GM19238 (cell line): ENCODE data around the gene DYNC1LI2.
"Not testable (repeated sequence)": the region's sequence is repeated elsewhere in the genome, so short reads cannot be mapped to it uniquely, and the experiment has no call there.

Experiments
- DNase-seq: peaks from one replicate; pipeline ENCODE4 v3.0.0; 2011; ENCODE audit warnings: low spot score; ENCODE audit not compliant: insufficient read length

Gene DYNC1LI2

GRCh38 chr16:66751303-66751991, at the start of gene DYNC1LI2:
TSS of gene DYNC1LI2 (minus strand) at chr16:66751609. CDS start at chr16:66751591, 18 bp downstream.
- DNase-seq, result peak; percentile 93

GRCh38 chr16:66800856-66801255, 49.4 kb upstream of the DYNC1LI2 start:
- DNase-seq, result no peak

DNA sequence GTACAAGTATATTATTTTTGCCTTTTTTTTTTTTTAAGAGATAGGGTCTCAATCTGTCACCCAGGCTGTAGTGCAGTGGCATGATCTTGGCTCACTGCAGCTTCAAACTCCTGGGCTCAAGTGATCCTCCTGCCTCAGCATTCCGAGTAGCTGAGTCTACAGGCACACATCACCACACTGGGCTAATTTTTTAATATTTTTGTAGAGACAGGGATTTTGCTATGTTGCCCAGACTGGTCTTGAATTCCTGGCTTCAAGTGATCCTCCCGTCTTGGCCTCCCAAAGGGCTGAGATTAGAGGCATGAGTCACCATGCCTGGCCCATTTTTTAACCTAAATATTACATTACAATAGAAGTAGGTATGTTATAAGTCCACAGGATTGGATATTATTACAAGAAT, 46.8 kb upstream of the DYNC1LI2 start:
- no peak for DNase-seq

- DNase-seq, result not testable (repeated sequence)
Observed at GRCh38 chr16:66793984-66794383, 42.6 kb upstream of the DYNC1LI2 start.

- no peak for DNase-seq
Observed at GRCh38 chr16:66790130-66790733, 38.8 kb upstream of the DYNC1LI2 start.

GRCh38 chr16:66787427-66787826, 36.0 kb upstream of the DYNC1LI2 start:
- no peak for DNase-seq

DNA sequence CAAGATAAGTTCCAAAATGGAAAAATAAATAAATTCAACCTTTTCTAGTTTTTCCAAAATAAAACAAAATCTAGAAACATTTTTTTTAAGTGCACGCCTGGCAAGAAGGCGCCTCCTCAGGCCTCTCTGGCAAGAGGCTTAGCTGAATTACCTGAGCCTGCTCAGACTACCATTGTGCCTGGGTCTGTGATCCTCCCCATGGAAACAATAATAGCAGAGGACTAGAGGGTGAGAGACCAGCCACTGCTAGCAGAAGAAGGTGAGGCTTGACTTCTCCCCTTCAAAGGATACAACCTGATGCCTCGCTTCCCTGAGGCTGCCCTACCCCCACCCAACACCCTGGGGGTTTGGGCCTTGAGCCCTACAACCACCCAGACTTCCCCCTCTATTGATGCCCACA, 35.1 kb upstream of the DYNC1LI2 start:
- DNase-seq, result no peak

- DNase-seq, result no peak
Observed at GRCh38 chr16:66776457-66776856, 25.0 kb upstream of the DYNC1LI2 start.

GRCh38 chr16:66774981-66775380, 23.6 kb upstream of the DYNC1LI2 start:
- no peak for DNase-seq

DNA sequence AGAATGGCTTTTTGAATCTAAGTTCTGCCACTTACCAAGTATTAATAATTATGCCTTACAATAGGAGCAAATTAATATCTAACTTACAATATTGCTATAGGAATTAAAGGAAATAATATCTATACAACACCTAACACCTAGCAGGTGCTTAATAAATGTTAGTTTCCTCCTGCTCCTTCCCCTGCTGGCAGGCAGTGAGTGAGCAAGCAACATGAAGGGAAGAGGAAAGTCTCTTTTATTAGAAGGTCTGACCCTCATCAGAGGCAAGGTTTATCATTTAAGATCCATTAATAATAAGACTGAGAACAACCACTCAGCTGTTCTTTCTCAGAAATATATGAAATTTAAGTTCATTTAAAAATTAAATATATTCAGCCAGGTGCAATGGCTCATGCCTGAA, 6.7 kb upstream of the DYNC1LI2 start:
- no peak for DNase-seq

- DNase-seq, result no peak
Observed at GRCh38 chr16:66754819-66755218, 3.4 kb upstream of the DYNC1LI2 start.

GRCh38 chr16:66754211-66754610, 2.8 kb upstream of the DYNC1LI2 start:
- DNase-seq, result no peak

DNA sequence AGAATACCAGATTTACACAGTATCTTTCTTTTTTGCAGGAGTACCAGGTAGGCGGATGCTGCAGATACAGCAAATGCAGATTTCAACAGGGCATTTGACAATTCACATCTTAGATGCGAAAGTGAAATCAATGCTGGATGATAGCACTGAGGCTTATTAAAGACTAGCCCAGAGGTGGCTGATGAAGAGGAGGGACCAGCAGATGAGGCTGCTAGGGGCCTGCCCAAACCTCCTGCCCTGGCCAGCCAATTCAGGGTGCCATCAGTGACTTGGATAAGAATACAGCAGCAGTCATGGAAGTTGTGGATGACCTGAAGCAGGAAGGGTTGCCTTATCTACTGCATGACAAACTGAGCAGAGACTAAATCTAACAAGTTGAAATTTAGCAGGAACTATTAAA, 1.5 kb upstream of the DYNC1LI2 start:
- no peak for DNase-seq

DNA sequence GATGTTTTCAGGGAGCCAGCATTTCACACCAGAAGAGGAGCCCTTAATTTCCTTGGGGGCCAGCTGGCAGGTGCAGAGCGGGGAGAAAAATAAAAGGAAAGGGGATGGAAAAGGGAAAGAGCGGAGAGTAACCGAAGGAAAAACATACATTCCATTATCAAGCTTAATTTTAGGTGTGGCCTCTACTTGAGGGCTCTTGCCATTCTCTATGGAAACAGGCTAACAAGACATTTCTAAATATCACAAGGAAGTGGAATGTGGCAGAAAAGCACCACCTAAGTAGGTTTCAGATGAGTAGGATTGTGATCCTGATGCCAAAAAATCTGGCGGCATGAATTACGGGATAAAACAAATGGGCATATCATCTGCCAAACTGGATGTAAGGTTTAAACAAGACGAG, 970 bp upstream of the DYNC1LI2 start:
- no peak for DNase-seq

GRCh38 chr16:66751992-66752322, 548 bp upstream of the DYNC1LI2 start:
- DNase-seq, result no peak

DNA sequence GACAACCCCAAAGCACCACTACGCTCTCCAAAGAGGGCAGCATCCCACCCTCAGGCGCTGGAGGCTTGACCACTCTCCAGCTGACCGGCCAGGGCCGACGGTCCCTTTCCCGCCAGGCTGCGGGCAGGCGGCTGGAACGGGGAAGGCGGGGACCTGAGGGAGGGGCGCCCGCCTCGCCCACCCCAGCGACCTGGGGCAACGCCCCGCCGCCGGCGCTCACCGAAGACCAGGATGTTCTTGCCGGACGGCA, 431 bp downstream of the DYNC1LI2 start:
- peak; percentile 19 for DNase-seq

- no peak for DNase-seq
Observed at GRCh38 chr16:66750279-66751052, 943 bp downstream of the DYNC1LI2 start.

GRCh38 chr16:66746682-66747081, 4.7 kb downstream of the DYNC1LI2 start:
- DNase-seq, result no peak

- no peak for DNase-seq
Observed at GRCh38 chr16:66746048-66746447, 5.4 kb downstream of the DYNC1LI2 start.

GRCh38 chr16:66741950-66742808, 9.2 kb downstream of the DYNC1LI2 start:
- no peak for DNase-seq

DNA sequence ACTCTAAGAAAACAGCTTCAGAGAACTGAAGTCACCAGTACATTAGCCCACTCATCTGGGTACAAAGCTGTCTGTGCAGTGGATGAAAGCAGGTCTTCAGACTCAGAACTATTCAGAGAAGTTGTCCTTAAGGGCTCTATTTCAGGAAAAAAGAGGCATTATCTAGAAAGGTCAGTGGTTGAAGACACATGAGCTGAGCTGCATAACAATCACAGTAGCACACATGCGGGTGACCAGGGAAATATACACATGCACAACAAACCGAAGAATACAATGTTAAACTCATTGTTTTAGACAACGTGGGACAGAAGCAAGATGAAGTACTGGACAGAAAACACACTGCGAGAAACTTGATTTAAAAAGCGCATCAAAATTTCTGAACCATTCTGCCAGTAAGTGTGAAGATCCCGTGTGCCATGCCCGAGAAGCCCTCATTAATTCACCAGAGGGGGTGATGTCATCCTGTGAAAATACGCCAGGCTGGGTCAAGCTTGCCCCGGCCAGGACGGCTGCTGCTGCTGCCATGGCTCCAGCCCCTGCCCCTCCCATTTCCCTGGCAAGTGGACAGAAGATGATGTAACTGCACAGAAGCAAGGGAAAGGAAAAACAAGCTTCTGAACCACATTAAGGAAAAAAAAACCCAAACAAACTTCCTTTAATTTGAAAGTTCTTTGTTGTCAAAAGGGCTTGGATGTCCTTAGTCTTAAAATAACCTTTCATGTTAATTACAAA, 10.1 kb downstream of the DYNC1LI2 start:
- DNase-seq, result no peak
